ENCODE measurements around the gene ADPRM.
"Not testable (repeated sequence)": the region's sequence is repeated elsewhere in the genome, so short reads cannot be mapped to it uniquely, and the experiment has no call there.

Gene ADPRM

GRCh38 chr17:10699856-10700255, 2.5 kb downstream of the ADPRM start:
- DNase-seq (ENCODE audit: low read depth), result no peak

- DNase-seq (ENCODE audit: low read depth), result no peak
Observed at GRCh38 chr17:10702574-10702973, 5.2 kb downstream of the ADPRM start.

GRCh38 chr17:10705727-10706126, 8.3 kb downstream of the ADPRM start:
- DNase-seq (ENCODE audit: low read depth), result no peak

GRCh38 chr17:10713318-10713717, 15.9 kb downstream of the ADPRM start:
- no peak for DNase-seq (ENCODE audit: low read depth)

GRCh38 chr17:10716218-10716617, 18.8 kb downstream of the ADPRM start:
- no peak for DNase-seq (ENCODE audit: low read depth)

- no peak for DNase-seq (ENCODE audit: low read depth)
Observed at GRCh38 chr17:10718547-10718946, 21.2 kb downstream of the ADPRM start.

- no peak for DNase-seq (ENCODE audit: low read depth)
Observed at GRCh38 chr17:10724546-10725195, 27.3 kb downstream of the ADPRM start.

- no peak for DNase-seq (ENCODE audit: low read depth)
Observed at GRCh38 chr17:10725262-10725661, 27.9 kb downstream of the ADPRM start.

GRCh38 chr17:10726196-10726595, 28.8 kb downstream of the ADPRM start:
- DNase-seq (ENCODE audit: low read depth), result no peak

- no peak for DNase-seq (ENCODE audit: low read depth)
Observed at GRCh38 chr17:10727192-10727591, 29.8 kb downstream of the ADPRM start.

GRCh38 chr17:10728331-10728892, 31.0 kb downstream of the ADPRM start:
- no peak for DNase-seq (ENCODE audit: low read depth)

- no peak for DNase-seq (ENCODE audit: low read depth)
Observed at GRCh38 chr17:10729334-10730193, 32.2 kb downstream of the ADPRM start, which contains the start of gene TMEM220. TMEM220 (minus strand) TSS chr17:10730023; CDS start chr17:10729851, 172 bp downstream.

GRCh38 chr17:10730247-10730646, 32.9 kb downstream of the ADPRM start:
- DNase-seq (ENCODE audit: low read depth), result not testable (repeated sequence)

GRCh38 chr17:10731408-10731879, 34.0 kb downstream of the ADPRM start:
- no peak for DNase-seq (ENCODE audit: low read depth)

- DNase-seq (ENCODE audit: low read depth), result not testable (repeated sequence)
Observed at GRCh38 chr17:10732121-10732520, 34.7 kb downstream of the ADPRM start.

GRCh38 chr17:10733666-10734065, 36.3 kb downstream of the ADPRM start:
- DNase-seq (ENCODE audit: low read depth), result no peak

- DNase-seq (ENCODE audit: low read depth), result no peak
Observed at GRCh38 chr17:10735251-10735650, 37.9 kb downstream of the ADPRM start.

GRCh38 chr17:10735821-10736220, 38.4 kb downstream of the ADPRM start:
- no peak for DNase-seq (ENCODE audit: low read depth)

- DNase-seq (ENCODE audit: low read depth), result no peak
Observed at GRCh38 chr17:10737168-10737622, 39.8 kb downstream of the ADPRM start.

GRCh38 chr17:10737736-10738135, 40.3 kb downstream of the ADPRM start:
- no peak for DNase-seq (ENCODE audit: low read depth)

GRCh38 chr17:10738521-10739258, 41.3 kb downstream of the ADPRM start:
- DNase-seq (ENCODE audit: low read depth), result no peak

GRCh38 chr17:10739386-10739785, 42.0 kb downstream of the ADPRM start:
- DNase-seq (ENCODE audit: low read depth), result no peak

Data from stimulated activated CD8-positive, alpha-beta memory T cell treated with anti-CD3 and anti-CD28 coated beads, Interleukin-15, amount 100 ng/mL, for 24 hours (primary cell).